ENCODE results near the gene PPP3R1.

DNA sequence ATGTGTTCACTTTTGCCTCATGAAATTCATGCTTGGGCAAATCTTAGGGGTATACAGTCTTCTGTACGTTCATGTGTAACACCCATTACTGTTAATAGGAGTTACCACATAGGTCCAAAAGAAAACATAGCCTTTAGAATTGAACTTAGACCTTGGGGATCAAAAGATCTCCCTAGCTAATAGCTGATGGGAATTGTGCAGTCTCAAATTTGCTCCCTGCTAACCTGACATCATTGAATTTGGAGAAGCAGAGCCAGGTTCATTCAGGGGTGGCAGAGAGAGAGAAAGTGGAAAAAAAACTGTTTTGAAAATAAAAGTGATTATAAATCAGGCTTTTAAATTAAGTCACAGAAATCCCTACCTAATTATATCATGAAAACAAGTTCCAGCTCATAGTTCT lies 28.0 kb upstream of the PPP3R1 start:
- TF ChIP-seq TAF1 (IDR thresholded peaks at IDR 0.05; ENCODE audit: borderline replicate concordance, low read depth, low read length) (no peak), POLR2AphosphoS5 (IDR thresholded peaks at IDR 0.05; ENCODE audit: low read depth, low read length) (no peak), POLR2A (IDR thresholded peaks at IDR 0.05; ENCODE audit: low read depth, low read length) (no peak)

All from GM12892 (cell line).